ENCODE data around the gene EPO.
"Not testable (repeated sequence)": the region's sequence is repeated elsewhere in the genome, so short reads cannot be mapped to it uniquely, and the experiment has no call there.

Gene EPO

GRCh38 chr7:100687751-100688300 lies 32.4 kb upstream of the EPO start:
- Mint-ChIP-seq H3K4me3 (no peak overlapping the region), H3K4me1 (ENCODE audit: low read depth) (peaks cover 41% of the 10 kb centered on the region), H3K27ac (peak overlapping the region; percentile 48)

GRCh38 chr7:100688326-100688860 lies 31.9 kb upstream of the EPO start:
- H3K36me3 Mint-ChIP-seq (ENCODE audit: low read depth): peaks cover 77% of the 10 kb centered on the region
- peak overlapping the region; percentile 48 for H3K27ac Mint-ChIP-seq
- no peak for DNase-seq
- H3K4me1 Mint-ChIP-seq (ENCODE audit: low read depth): peaks cover 43% of the 10 kb centered on the region
- no peaks in the 10 kb centered on the region for H3K27me3 Mint-ChIP-seq
- no peaks in the 10 kb centered on the region for H3K9me3 Mint-ChIP-seq
- no peak overlapping the region for H3K4me3 Mint-ChIP-seq

More at GRCh38 chr7:100687751-100688300, 32.4 kb upstream of the EPO start:
- H3K27me3 Mint-ChIP-seq: no peaks in the 10 kb centered on the region
- no peak for DNase-seq
- H3K36me3 Mint-ChIP-seq (ENCODE audit: low read depth): peaks cover 74% of the 10 kb centered on the region
- H3K9me3 Mint-ChIP-seq: no peaks in the 10 kb centered on the region

- Mint-ChIP-seq H3K4me1 (ENCODE audit: low read depth) (peaks cover 43% of the 10 kb centered on the region), H3K27ac (peak overlapping the region; percentile 48), H3K27me3 (no peaks in the 10 kb centered on the region), H3K9me3 (no peaks in the 10 kb centered on the region), H3K36me3 (ENCODE audit: low read depth) (peaks cover 71% of the 10 kb centered on the region), H3K4me3 (no peak overlapping the region)
- no peak for DNase-seq
These were observed 30.8 kb upstream of the EPO start for GRCh38 chr7:100689230-100690135.

- Mint-ChIP-seq H3K9me3 (no peaks in the 10 kb centered on the region), H3K27me3 (no peaks in the 10 kb centered on the region), H3K4me3 (peak overlapping the region; percentile 98), H3K4me1 (ENCODE audit: low read depth) (peaks cover 58% of the 10 kb centered on the region), H3K27ac (peak overlapping the region; percentile 92), H3K36me3 (ENCODE audit: low read depth) (peaks cover 49% of the 10 kb centered on the region)
- peak; percentile 88 for DNase-seq
These were observed 28.3 kb upstream of the EPO start for GRCh38 chr7:100691676-100692577.

GRCh38 chr7:100692578-100692961 lies 27.7 kb upstream of the EPO start:
- peaks cover 45% of the 10 kb centered on the region for H3K36me3 Mint-ChIP-seq (ENCODE audit: low read depth)
- peak overlapping the region; percentile 98 for H3K4me3 Mint-ChIP-seq
- H3K27me3 Mint-ChIP-seq: no peaks in the 10 kb centered on the region
- no peaks in the 10 kb centered on the region for H3K9me3 Mint-ChIP-seq
- H3K4me1 Mint-ChIP-seq (ENCODE audit: low read depth): peaks cover 58% of the 10 kb centered on the region
- peak overlapping the region; percentile 92 for H3K27ac Mint-ChIP-seq
- no peak for DNase-seq

- Mint-ChIP-seq H3K27ac (peak overlapping the region; percentile 92), H3K27me3 (no peaks in the 10 kb centered on the region), H3K36me3 (ENCODE audit: low read depth) (peaks cover 35% of the 10 kb centered on the region), H3K4me1 (ENCODE audit: low read depth) (peaks cover 51% of the 10 kb centered on the region), H3K4me3 (peak overlapping the region; percentile 98), H3K9me3 (no peaks in the 10 kb centered on the region)
- peak; percentile 49 for DNase-seq
These were observed 26.8 kb upstream of the EPO start for GRCh38 chr7:100693312-100694097.

- Mint-ChIP-seq H3K4me3 (peak within 1 kb of the TSS; percentile 98), H3K27ac (peak within 1 kb of the TSS; percentile 92), H3K9me3 (no peaks in the 10 kb centered on the region), H3K36me3 (ENCODE audit: low read depth) (peaks cover 28% of the 10 kb centered on the region), H3K27me3 (no peaks in the 10 kb centered on the region), H3K4me1 (ENCODE audit: low read depth) (peaks cover 44% of the 10 kb centered on the region)
- peak; percentile 84 for DNase-seq
These were observed 26.0 kb upstream of the EPO start, which contains the start of gene GIGYF1 for GRCh38 chr7:100694098-100694745. TSS of gene GIGYF1 (minus strand) at chr7:100694250. CDS start at chr7:100688238, 6,012 bp downstream.

GRCh38 chr7:100696123-100696521 lies 24.1 kb upstream of the EPO start:
- H3K4me1 Mint-ChIP-seq (ENCODE audit: low read depth): peaks cover 35% of the 10 kb centered on the region
- no peak overlapping the region for H3K4me3 Mint-ChIP-seq

GRCh38 chr7:100699018-100699417 lies 21.2 kb upstream of the EPO start:
- Mint-ChIP-seq H3K36me3 (ENCODE audit: low read depth) (no peaks in the 10 kb centered on the region), H3K4me1 (ENCODE audit: low read depth) (peaks cover 15% of the 10 kb centered on the region), H3K9me3 (no peaks in the 10 kb centered on the region), H3K4me3 (no peak overlapping the region), H3K27me3 (peaks cover 4% of the 10 kb centered on the region), H3K27ac (no peak overlapping the region)
- DNase-seq: no peak

More at GRCh38 chr7:100696123-100696521, 24.1 kb upstream of the EPO start:
- H3K9me3 Mint-ChIP-seq: no peaks in the 10 kb centered on the region
- peaks cover 4% of the 10 kb centered on the region for H3K27me3 Mint-ChIP-seq
- no peak overlapping the region for H3K27ac Mint-ChIP-seq
- no peak for DNase-seq
- H3K36me3 Mint-ChIP-seq (ENCODE audit: low read depth): peaks cover 19% of the 10 kb centered on the region

GRCh38 chr7:100701089-100701488 lies 19.2 kb upstream of the EPO start:
- not testable (repeated sequence) for DNase-seq; H3K9me3 Mint-ChIP-seq; H3K36me3 Mint-ChIP-seq (ENCODE audit: low read depth); H3K4me3 Mint-ChIP-seq; H3K27ac Mint-ChIP-seq; H3K4me1 Mint-ChIP-seq (ENCODE audit: low read depth); H3K27me3 Mint-ChIP-seq

GRCh38 chr7:100705320-100705752 lies 14.9 kb upstream of the EPO start:
- peaks cover 20% of the 10 kb centered on the region for H3K4me1 Mint-ChIP-seq (ENCODE audit: low read depth)
- peaks cover 32% of the 10 kb centered on the region for H3K36me3 Mint-ChIP-seq (ENCODE audit: low read depth)
- H3K4me3 Mint-ChIP-seq: peak overlapping the region; percentile 95
- H3K27me3 Mint-ChIP-seq: no peaks in the 10 kb centered on the region
- peak; percentile 90 for DNase-seq
- H3K9me3 Mint-ChIP-seq: no peaks in the 10 kb centered on the region
- peak overlapping the region; percentile 97 for H3K27ac Mint-ChIP-seq

- Mint-ChIP-seq H3K4me3 (peak within 1 kb of the TSS; percentile 95), H3K27ac (peak within 1 kb of the TSS; percentile 97), H3K27me3 (no peaks in the 10 kb centered on the region), H3K4me1 (ENCODE audit: low read depth) (peaks cover 20% of the 10 kb centered on the region), H3K9me3 (no peaks in the 10 kb centered on the region), H3K36me3 (ENCODE audit: low read depth) (peaks cover 32% of the 10 kb centered on the region)
- DNase-seq: peak; percentile 99
These were observed 14.3 kb upstream of the EPO start, which contains the start of gene POP7 for GRCh38 chr7:100705753-100706671. TSS of gene POP7 (plus strand) at chr7:100706121. CDS start at chr7:100706831, 710 bp downstream.
